Stimulated activated CD8-positive, alpha-beta memory T cell treated with anti-CD3 and anti-CD28 coated beads, Interleukin-4, amount 100 ng/mL, for 24 hours (primary cell): ENCODE data around the gene THSD4.

Experiments
- DNase-seq: peaks from one replicate; pipeline ENCODE4 v3.0.0-alpha.2; 2020; ENCODE audit warnings: low read depth

THSD4 gene

DNA sequence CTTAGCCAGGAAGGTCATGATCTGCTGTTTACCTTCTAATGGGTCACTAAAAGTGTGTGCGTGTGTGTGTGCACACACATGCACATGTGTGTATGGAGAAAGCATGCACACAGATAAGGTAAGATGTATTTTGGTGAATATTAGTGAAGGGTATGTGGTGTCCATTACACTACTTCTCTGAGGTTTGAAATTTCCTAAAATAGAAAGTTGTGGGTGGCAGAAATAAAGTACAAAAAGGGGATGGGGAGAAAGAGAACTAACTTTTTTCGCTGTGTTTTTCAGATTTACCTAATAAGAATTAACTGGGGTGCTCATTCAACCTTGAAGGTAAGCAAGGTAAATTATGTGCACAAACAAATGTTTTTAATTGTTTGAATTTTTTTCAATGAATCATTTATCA lies 670.7 kb downstream of the THSD4 start:
- DNase-seq, result no peak

- DNase-seq, result no peak
Measured at GRCh38 chr15:71786673-71787072, 671.4 kb downstream of the THSD4 start.

DNA sequence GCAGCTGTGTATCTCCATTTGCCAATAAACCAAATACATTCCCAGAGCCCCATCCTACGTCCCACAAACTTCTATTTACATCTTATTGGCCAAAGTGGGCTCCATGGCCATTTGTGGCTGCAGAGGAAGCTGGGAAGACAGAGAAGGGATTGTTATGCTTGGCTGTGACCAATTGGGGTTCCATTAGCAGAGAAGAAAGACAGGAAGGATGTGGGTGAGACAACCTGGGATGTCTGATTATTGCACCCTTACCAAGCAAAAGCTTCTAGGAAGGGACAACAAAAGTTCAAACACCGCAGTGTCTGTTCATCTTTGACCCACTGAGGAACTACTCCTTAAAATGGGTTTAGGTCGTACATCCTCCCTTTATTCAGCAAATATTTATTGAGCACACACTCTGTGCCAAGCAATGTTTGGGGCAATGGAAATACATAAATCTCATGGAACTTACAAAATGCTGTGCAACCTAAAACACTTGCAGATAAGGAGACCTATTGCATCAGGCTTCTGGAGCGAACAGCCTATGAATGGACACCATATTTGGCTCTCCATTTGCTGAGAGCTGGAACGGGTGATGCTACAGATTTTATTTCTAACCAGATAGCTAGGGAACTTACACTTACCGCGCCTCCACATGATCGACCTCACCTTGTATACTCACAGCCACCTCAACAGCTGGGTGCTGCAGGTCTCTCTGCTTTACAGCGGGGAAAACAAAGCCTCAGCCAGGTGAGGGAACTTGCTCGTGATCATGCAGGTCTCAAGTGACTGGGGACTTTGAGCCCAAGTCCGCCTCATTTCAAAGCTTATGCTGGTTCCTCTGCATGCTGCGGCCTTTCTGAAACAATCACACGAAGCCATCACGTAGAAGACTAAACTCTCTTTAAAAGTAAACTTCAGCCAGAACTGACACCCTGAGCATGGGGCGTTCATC lies 673.6 kb downstream of the THSD4 start:
- DNase-seq, result no peak

DNA sequence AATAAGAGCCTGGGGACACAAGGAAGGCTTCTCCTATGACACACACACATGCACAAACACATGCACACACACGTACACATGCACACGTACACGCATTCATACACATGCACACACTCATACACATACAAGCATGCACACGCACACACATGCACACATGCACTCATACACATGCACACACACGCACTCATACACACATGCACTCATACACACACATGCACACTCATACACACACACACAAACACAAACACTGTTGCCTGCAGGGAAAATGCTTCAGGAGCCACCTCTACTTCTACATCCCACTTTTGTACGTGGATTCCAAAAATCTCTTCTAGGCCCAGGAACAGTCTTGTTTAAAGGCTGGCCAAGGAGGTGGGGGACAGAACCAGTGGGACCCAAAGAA lies 674.3 kb downstream of the THSD4 start:
- DNase-seq, result no peak

DNA sequence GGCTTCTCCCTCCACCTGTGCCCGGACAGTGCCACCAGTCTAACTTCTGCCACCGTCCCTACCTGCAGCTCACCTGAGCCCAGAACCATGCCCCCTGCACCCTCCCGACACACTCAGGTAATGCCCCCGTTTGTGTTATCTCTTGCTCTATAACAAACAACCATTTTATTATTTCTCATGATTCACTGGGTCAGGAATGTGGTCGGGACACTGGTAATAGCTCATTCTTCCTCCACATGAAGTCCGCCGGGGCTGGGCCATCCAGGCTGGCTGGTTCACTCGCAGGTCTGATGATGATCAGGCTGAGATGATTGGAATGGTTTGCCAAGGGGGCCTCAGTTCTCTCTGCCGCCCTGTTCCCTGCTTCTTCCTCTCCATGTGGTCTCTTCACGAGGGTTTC lies 674.8 kb downstream of the THSD4 start:
- no peak for DNase-seq

- no peak for DNase-seq
Measured at GRCh38 chr15:71791975-71792374, 676.7 kb downstream of the THSD4 start.

DNA sequence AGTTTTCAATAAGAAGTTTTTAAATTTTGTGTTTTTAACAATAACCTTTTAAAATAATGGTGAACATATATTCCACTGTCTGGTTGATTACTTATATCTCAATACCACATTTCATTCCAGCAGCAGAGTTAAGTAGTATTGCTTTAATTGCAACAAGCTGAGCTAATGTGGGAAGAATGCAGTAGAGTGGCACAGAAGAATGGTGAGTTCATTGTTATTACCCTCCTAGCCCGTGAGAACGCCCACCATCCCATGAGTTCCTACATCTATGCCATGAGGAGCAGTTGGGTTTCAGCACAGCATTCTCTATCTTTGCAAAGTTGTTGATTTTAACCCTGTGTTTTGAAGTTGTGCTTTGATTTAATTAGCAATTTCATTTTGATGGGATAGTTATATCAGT lies 677.2 kb downstream of the THSD4 start:
- no peak for DNase-seq

GRCh38 chr15:71798641-71799040 lies 683.4 kb downstream of the THSD4 start:
- no peak for DNase-seq

DNA sequence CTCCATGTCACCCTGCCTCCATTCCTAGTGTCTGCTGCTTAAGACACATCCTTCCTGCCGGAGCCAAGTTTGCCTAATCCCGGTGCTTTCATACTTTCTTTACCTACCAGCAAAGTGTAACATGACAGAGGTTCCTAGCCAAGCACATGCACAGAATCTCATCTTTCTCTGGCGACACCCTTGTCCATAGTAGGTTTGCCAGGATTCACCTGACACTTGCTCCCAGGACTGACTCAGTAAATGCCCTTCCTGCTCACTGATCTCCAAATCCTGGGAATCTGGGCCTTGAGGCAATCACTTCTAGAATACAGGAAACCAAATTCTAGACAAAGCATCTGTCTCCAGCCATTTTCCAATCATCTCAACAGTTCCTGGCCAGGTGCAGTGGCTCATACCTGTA lies 684.9 kb downstream of the THSD4 start:
- DNase-seq, result no peak

DNA sequence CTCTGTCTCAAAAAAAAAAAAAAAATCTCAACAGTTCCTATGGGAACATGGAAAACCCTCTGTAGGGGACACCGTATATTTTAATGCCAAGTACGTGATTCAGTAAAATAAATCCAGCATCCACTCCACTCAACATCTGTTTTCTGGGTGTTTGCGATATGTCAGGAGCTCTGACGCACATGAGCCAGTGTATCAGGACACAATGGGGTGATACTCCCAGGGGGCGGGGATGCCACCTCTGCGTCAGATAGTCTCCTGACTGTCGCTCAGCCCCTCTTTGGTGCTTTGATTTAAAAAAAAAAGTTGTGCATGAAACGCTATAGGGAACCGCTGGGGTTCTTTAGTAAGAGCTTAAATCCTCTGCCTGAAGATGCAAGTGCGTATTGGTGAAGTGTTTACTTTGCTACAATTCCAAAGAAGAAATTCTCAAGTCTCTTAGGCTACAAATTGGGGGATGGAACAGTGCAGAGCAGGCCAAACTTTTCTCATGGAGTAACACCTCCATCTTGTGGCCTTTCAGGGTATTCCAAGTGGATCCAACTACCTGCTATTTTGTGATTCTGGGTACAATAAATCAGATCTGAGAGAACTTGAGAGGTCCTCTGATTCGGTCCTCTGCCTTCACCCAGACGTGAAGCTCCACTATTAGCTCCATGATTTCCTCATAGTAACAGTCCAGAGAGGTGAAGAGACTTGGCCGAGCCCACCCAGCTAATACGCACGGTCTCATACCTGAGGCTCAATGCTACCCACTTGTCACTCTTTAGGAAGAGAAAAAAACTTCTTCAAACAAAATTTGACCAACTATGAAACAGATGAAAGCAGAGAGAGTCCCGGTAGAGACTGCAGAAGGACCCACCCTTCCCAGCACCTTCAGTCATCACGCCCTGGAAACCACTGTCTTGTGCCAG lies 685.8 kb downstream of the THSD4 start:
- no peak for DNase-seq

GRCh38 chr15:71801935-71802655 lies 686.8 kb downstream of the THSD4 start:
- DNase-seq, result no peak

GRCh38 chr15:71802770-71803169 lies 687.5 kb downstream of the THSD4 start:
- DNase-seq, result no peak

DNA sequence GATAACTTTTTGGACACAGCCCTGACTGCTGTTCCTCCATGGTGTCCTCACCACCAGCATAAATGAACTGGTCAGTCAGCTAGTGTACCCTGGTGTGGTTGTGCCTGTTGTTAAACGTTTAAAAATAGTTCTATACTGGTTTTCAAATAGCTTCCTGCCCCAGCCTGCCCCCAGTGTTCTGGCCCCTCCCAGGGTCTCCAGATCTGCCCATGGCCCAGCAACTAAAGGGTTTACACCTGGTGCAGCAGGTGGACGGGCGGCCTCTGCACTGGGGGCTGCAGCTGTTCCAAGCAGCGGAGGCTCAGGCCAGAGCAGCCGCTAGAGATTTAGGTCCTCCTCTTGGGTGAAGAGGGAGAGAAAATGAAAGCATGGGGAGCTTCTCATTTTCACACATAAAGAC lies 689.0 kb downstream of the THSD4 start:
- no peak for DNase-seq

- DNase-seq, result no peak
Measured at GRCh38 chr15:71804695-71805470, 689.6 kb downstream of the THSD4 start.

DNA sequence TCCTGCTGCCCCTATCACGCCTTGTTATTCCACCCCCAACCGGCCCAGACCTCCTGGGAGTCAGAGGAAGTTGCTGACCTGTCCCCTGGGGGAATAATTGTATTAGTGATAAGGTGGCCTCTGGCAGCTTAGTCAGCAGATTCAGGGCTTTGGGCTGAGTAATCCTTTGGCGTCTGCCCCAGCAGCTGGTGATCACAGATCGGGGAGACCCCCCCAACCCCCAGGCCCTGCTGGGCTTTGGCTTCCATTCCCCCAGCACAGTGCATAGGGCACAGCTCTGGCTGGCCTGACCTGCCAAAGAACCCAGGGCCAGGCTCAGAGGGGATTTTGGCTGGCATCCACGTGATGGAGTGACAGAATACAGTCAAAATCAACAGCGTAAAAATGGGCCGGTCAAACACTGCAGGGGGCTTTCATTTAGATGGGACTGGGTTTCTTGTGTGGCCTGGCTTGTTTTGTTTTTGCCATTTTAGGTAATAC lies 691.2 kb downstream of the THSD4 start:
- no peak for DNase-seq

GRCh38 chr15:71807125-71807629 lies 691.9 kb downstream of the THSD4 start:
- no peak for DNase-seq

GRCh38 chr15:71807691-71808091 lies 692.4 kb downstream of the THSD4 start:
- no peak for DNase-seq

GRCh38 chr15:71808311-71809020 lies 693.2 kb downstream of the THSD4 start:
- DNase-seq, result no peak

GRCh38 chr15:71809346-71809745 lies 694.1 kb downstream of the THSD4 start:
- DNase-seq, result no peak

DNA sequence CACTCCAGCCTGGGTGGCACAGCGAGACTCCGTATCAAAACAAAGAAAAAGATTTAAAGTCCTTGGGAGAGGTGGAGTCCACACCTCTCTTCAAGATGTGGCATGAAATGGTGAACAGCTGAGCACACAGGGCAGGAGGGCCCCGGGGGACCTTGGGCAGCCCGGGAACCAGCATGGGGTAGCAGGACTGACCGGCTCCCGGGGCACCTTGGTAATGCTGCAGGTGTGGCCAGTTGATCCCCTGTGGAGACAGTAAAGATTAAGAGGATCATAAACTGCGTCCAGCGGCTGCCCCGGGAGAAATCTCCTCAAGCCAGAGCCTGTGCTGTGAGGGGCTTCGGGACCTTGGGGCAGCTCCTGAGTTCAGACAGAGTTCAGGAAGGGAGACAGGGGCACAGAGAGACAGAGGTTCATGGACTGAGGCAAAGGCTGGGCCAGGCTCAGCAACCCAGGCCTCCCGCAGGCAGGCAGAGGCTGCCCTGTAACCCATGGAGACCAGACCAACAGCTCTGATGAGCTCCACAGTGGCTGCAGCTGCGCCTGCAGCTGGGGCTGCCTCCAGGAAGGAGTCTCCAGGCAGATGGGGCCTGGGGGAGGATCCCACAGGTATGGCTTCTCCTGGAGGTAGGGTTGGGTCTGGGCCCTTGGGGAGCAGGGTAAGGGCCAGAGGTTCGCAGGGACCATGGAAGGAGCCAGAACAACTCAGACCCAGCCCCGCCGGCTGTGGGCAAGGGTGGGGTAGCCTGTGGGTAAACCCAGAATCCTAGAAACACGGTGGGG lies 695.2 kb downstream of the THSD4 start, which contains the start of gene NR2E3:
Gene NR2E3 (plus strand): TSS at position 299 of the 780 bp plus-strand sequence. CDS start 190 bp downstream, at position 489.
- DNase-seq, result no peak
